SK-N-SH (cell line): ENCODE results near the gene PKNOX2. TPM values are rescaled to one million over a fixed set of nuclear protein-coding genes. Genes with fewer than 3 reads are reported as not detected.

Experiments used
- CTCF ChIA-PET: fragments of 300-600, 350-600 bp; formaldehyde crosslinking; extraction: SDS; loops from one replicate; lab custom pipeline; 2021; lab: Yijun Ruan, JAX
- POLR2A ChIA-PET: fragments of 350-600 bp; sonication (Branson Sonifier 250); formaldehyde crosslinking; extraction: SDS; loops from one replicate; lab custom pipeline; 2020; ENCODE audit warnings: antibody characterized with exemption, inconsistent platforms; lab: Yijun Ruan, JAX
- DNase-seq: peaks from one replicate; pipeline ENCODE4 v3.0.0; 2012
- H2AFZ ChIP-seq: fragments of 200-600 bp; sonication (generic); 2 replicates; pipeline ENCODE4 v1.8.1; 2016; ENCODE audit warnings: antibody characterized with exemption, mild to moderate bottlenecking, low read depth
- H3F3A ChIP-seq: fragments of 200-600 bp; sonication (generic); replicated peaks from 2 replicates; pipeline ENCODE3; 2016; ENCODE audit warnings: antibody characterized with exemption, mild to moderate bottlenecking; ENCODE audit not compliant: insufficient read depth
- H3K27ac ChIP-seq, 2 experiments: fragments of 200-500 bp in 1 of 2; fragments of 200-600 bp in 1 of 2; sonication (Bioruptor generic) in 1 of 2; sonication (generic), shearing (Covaris generic) in 1 of 2; 2 replicates each; pipeline versions ENCODE4 v1.5.1 to v1.6.1; 2014 to 2016; ENCODE audit warnings: low read depth in 2 of 2, inconsistent platforms in 1 of 2, low read length in 1 of 2, mild to moderate bottlenecking in 1 of 2, mixed read lengths in 1 of 2
- H3K27me3 ChIP-seq: fragments of 200-600 bp; sonication (generic), shearing (Covaris generic); 2 replicates; pipeline ENCODE4 v1.6.1; 2016; ENCODE audit warnings: mixed run types; ENCODE audit not compliant: insufficient read depth
- H3K36me3 ChIP-seq, 2 experiments: fragments of 200-500 bp in 1 of 2; fragments of 200-600 bp in 1 of 2; sonication (Bioruptor generic) in 1 of 2; sonication (generic) in 1 of 2; replicated peaks in 1 of 2; 2 replicates each; pipeline versions ENCODE3 to v1.5.1; 2014 to 2016; ENCODE audit warnings: low read length in 1 of 2, mild to moderate bottlenecking in 1 of 2; ENCODE audit not compliant: insufficient read depth in 2 of 2, control insufficient read depth in 1 of 2
- H3K4me1 ChIP-seq, 2 experiments: fragments of 200-500 bp in 1 of 2; fragments of 200-600 bp in 1 of 2; sonication (Bioruptor generic) in 1 of 2; sonication (generic), shearing (Covaris generic) in 1 of 2; 2 replicates each; pipeline versions ENCODE4 v1.5.1 to v1.6.1; 2014 to 2016; ENCODE audit warnings: low read depth in 1 of 2, low read length in 1 of 2, mixed run types in 1 of 2; ENCODE audit not compliant: insufficient read depth in 2 of 2, control insufficient read depth in 1 of 2
- H3K4me2 ChIP-seq: fragments of 200-600 bp; sonication (generic), shearing (Covaris generic); 2 replicates; pipeline ENCODE4 v1.6.1; 2017; ENCODE audit warnings: mixed run types
- H3K4me3 ChIP-seq, 2 experiments: fragments of 200-500 bp in 1 of 2; fragments of 200-600 bp in 1 of 2; sonication (Bioruptor generic) in 1 of 2; sonication (generic), shearing (Covaris generic) in 1 of 2; 2 replicates each; pipeline versions ENCODE4 v1.5.1 to v1.8.1; 2014 to 2016; ENCODE audit warnings: low read depth in 2 of 2, inconsistent platforms in 1 of 2, low read length in 1 of 2, mild to moderate bottlenecking in 1 of 2, mixed read lengths in 1 of 2, moderate library complexity in 1 of 2
- H3K79me2 ChIP-seq: fragments of 200-600 bp; sonication (generic); 2 replicates; pipeline ENCODE4 v1.8.1; 2017; ENCODE audit warnings: mild to moderate bottlenecking; ENCODE audit not compliant: insufficient read depth
- H3K9ac ChIP-seq: fragments of 200-600 bp; sonication (generic); 2 replicates; pipeline ENCODE4 v1.6.1; 2017; ENCODE audit warnings: mixed run types
- H3K9me2 ChIP-seq: fragments of 200-600 bp; sonication (generic); 2 replicates; pipeline ENCODE4 v1.6.1; 2017; ENCODE audit warnings: mixed run types
- H3K9me3 ChIP-seq: fragments of 200-600 bp; sonication (generic); 2 replicates; pipeline ENCODE4 v1.6.1; 2017; ENCODE audit warnings: mixed run types, mild to moderate bottlenecking, moderate library complexity
- H4K20me1 ChIP-seq: fragments of 200-600 bp; sonication (generic); 2 replicates; pipeline ENCODE4 v1.6.1; 2017; ENCODE audit warnings: mild to moderate bottlenecking, mixed run types; ENCODE audit not compliant: insufficient read depth
- CHD2 ChIP-seq: fragments of 150-350 bp; IDR thresholded peaks from 2 replicates; pipeline ENCODE4 v1.6.1; 2018; ENCODE audit warnings: low read length; ENCODE audit not compliant: partially characterized antibody
- EP300 ChIP-seq, 2 experiments: IDR thresholded peaks; 2 replicates each; pipeline versions ENCODE4 v1.4.0 to v1.6.1; 2012; ENCODE audit warnings: borderline replicate concordance in 1 of 2, low read depth in 1 of 2, low read length in 1 of 2
- EZH2phosphoT487 ChIP-seq: fragments of 200-600 bp; sonication (generic); IDR thresholded peaks from 2 replicates; pipeline ENCODE4 v1.6.1; 2017; ENCODE audit warnings: low read depth, mixed run types, mild to moderate bottlenecking, antibody characterized with exemption, moderate library complexity, borderline replicate concordance
- FOSL2 ChIP-seq: IDR thresholded peaks from 2 replicates; pipeline ENCODE4 v1.4.0; 2012; ENCODE audit warnings: low read depth, mild to moderate bottlenecking, moderate library complexity, borderline replicate concordance
- FOXJ3 ChIP-seq: sonication (generic); formaldehyde crosslinking; IDR thresholded peaks from 2 replicates; pipeline ENCODE4 v1.5.1; 2020; ENCODE audit warnings: mild to moderate bottlenecking, missing genetic modification reagents
- GABPA ChIP-seq: IDR thresholded peaks from 2 replicates; pipeline ENCODE4 v1.4.0; 2012; ENCODE audit warnings: low read depth, mild to moderate bottlenecking
- GATA2 ChIP-seq: sonication (generic); formaldehyde crosslinking; IDR thresholded peaks from 2 replicates; pipeline ENCODE4 v1.5.0; 2020; ENCODE audit warnings: mild to moderate bottlenecking, missing genetic modification reagents
- JUND ChIP-seq: IDR thresholded peaks from 2 replicates; pipeline ENCODE4 v1.4.0; 2012
- MEF2A ChIP-seq: IDR thresholded peaks from 2 replicates; pipeline ENCODE4 v1.4.0; 2012; ENCODE audit warnings: low read depth, borderline replicate concordance
- MXI1 ChIP-seq: IDR thresholded peaks from 2 replicates; pipeline ENCODE4 v1.6.1; 2012; ENCODE audit warnings: mild to moderate bottlenecking, low read depth, low read length, improper control_type of control experiment
- NFIC ChIP-seq: IDR thresholded peaks from 2 replicates; pipeline ENCODE4 v1.4.0; 2012; ENCODE audit warnings: borderline replicate concordance
- POLR2AphosphoS5 ChIP-seq: IDR thresholded peaks from 2 replicates; pipeline ENCODE4 v1.6.1; 2012; ENCODE audit warnings: low read depth, low read length
- RAD21 ChIP-seq: IDR thresholded peaks from 2 replicates; pipeline ENCODE4 v1.6.1; 2012; ENCODE audit warnings: mild to moderate bottlenecking, low read length
- RFX5 ChIP-seq: IDR thresholded peaks from 2 replicates; pipeline ENCODE4 v1.6.1; 2012; ENCODE audit warnings: mild to moderate bottlenecking, improper control_type of control experiment, low read length
- RXRA ChIP-seq: IDR thresholded peaks from 2 replicates; pipeline ENCODE4 v1.4.0; 2012; ENCODE audit warnings: low read depth, mild to moderate bottlenecking, borderline replicate concordance
- SIN3A ChIP-seq: IDR thresholded peaks from 2 replicates; pipeline ENCODE4 v1.6.1; 2012; ENCODE audit warnings: low read depth, mild to moderate bottlenecking, low read length, moderate library complexity, borderline replicate concordance
- SMC3 ChIP-seq: IDR thresholded peaks from 2 replicates; pipeline ENCODE4 v1.6.1; 2012; ENCODE audit warnings: low read depth, low read length, improper control_type of control experiment
- TCF12 ChIP-seq: IDR thresholded peaks from 2 replicates; pipeline ENCODE4 v1.4.0; 2012
- YY1 ChIP-seq: IDR thresholded peaks from 2 replicates; pipeline ENCODE4 v1.4.0; 2012; ENCODE audit warnings: low read depth, mild to moderate bottlenecking
- WGBS: methylation state at CpG from one replicate; pipeline ENCODE4 v1.1.6; 2017; ENCODE audit warnings: low lambda C conversion rate; 5-methylcytosine and 5-hydroxymethylcytosine counted together
- polyA plus RNA-seq, 3 experiments: library from polyadenylated mRNA; depleted of rRNA; stranded (reverse); fragments of >200 nt; gene quantifications; 2 replicates each; pipeline ENCODE4 v1.2.3, GENCODE V29; 2012
- TF ChIP-seq, protein P1 (sequence below): IDR thresholded peaks from 2 replicates; pipeline ENCODE4 v1.4.0; 2012; ENCODE audit warnings: low read depth, borderline replicate concordance
- TF ChIP-seq, protein P2 (sequence below): IDR thresholded peaks from 2 replicates; pipeline ENCODE4 v1.4.0; 2012; ENCODE audit warnings: low read depth
- TF ChIP-seq, protein P3 (sequence below): IDR thresholded peaks from 2 replicates; pipeline ENCODE4 v1.6.1; 2012; ENCODE audit warnings: mild to moderate bottlenecking, low read depth, low read length, moderate library complexity
- TF ChIP-seq, protein P4 (sequence below): IDR thresholded peaks from 2 replicates; pipeline ENCODE4 v1.4.0; 2012; ENCODE audit warnings: low read depth, borderline replicate concordance
- TF ChIP-seq, protein P5 (sequence below): IDR thresholded peaks from 2 replicates; pipeline ENCODE4; 2012

The PKNOX2 gene
- polyA plus RNA-seq, 1 of the 3 experiments (the other 2 are of a cell fraction) = 0.02 TPM

DNA sequence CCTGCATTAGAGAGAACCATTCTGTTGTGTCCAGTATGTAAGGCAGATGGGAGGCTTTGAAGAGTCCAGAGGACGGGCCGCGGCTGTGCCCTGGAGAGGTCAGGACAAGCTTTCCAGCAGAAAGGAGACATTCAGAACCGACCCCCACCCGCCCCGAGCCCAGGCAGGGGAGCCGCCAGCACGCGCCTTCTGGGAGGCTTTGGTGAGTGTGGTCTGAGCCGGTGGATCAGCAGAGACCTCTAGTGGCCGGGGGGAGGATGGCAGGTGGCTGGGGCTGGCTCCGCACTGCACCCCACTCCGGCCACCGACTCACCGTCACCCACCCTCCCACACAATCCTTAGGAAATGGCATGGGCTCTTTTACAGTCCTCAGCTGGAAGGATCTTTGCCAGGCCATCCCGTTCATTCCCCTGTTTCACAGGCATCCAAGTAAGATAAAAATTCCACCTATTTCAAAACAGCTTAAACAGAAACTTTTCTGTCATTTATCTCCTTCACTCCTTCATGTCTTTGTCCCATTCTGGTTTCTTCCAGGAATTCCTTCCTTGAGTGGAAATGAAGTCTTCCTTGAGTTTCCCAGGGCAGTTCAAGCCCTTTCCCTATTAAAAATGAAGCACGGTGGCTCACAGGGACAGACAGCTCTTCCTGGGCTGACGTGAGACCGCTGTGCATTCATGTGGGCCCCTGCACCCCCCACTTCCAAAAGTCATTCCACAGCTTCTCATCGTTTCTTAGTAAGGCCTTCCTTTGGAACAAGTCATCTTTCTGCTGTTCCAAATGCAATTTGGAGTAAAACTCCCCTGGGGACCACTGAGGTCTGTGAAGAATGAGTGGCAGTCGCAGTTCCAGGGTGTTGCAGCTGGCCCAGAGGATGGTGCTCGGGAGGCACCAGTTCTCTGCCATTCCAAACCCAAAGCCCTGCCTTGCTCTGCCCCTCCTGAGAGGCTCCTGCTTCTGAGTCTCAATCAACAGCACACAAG lies 240.6 kb downstream of the PKNOX2 start:
- Histone ChIP-seq H3F3A (no peaks in the 10 kb centered on the region), H3K9me3 (no peaks in the 10 kb centered on the region), H3K4me1 (no peaks in the 10 kb centered on the region; a peak in 1 of 4 replicates), H3K27me3 (peaks cover 42% of the 10 kb centered on the region; the same call in 1 of the 2 replicates), H3K27ac (no peak overlapping the region), H3K9me2 (no peaks in the 10 kb centered on the region), H3K4me3 (peak overlapping the region in 1 of 2 experiments; percentile 19; a peak in 1 of 4 replicates), H3K4me2 (no peak overlapping the region; the same call in 1 of the 2 replicates), H3K79me2 (no peaks in the 10 kb centered on the region), H3K9ac (no peak overlapping the region), H2AFZ (peak overlapping the region; percentile 16; the same call in 1 of the 2 replicates), H3K36me3 (no peaks in the 10 kb centered on the region), H4K20me1 (no peaks in the 10 kb centered on the region)
- ChIA-PET POLR2A (no interaction called here), CTCF (interaction anchor here (0.5 to 7.6 kb wide), 85 partner anchors 8 to 507 kb away, joined by 3 to 100 read pairs (median 4); partner anchors contain the start of genes HEPACAM, PKNOX2 and TMEM218)
- peak; percentile 91 for DNase-seq
- WGBS = 35% methylated on average over 11 of the region's 22 CpGs
- TF ChIP-seq, protein P1, sequence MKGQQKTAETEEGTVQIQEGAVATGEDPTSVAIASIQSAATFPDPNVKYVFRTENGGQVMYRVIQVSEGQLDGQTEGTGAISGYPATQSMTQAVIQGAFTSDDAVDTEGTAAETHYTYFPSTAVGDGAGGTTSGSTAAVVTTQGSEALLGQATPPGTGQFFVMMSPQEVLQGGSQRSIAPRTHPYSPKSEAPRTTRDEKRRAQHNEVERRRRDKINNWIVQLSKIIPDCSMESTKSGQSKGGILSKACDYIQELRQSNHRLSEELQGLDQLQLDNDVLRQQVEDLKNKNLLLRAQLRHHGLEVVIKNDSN = no peak
- TF ChIP-seq CHD2 (no peak), GABPA (no peak), POLR2AphosphoS5 (no peak), YY1 (no peak), EZH2phosphoT487 (no peak), MXI1 (0 out of 2 replicates have a peak, but pooled peaks have one; percentile 18), FOSL2 (no peak), RAD21 (peak; percentile 86), EP300 (IDR thresholded peaks at IDR 0.05; ENCODE audit: borderline replicate concordance in 1 of 2, low read depth in 1 of 2, low read length in 1 of 2) (no peak), TCF12 (no peak), NFIC (no peak), SMC3 (peak; percentile 73), RXRA (no peak), SIN3A (no peak), JUND (no peak), FOXJ3 (CRISPR knock-in tag) (no peak), GATA2 (no peak), RFX5 (no peak), MEF2A (no peak)
- TF ChIP-seq, protein P2, sequence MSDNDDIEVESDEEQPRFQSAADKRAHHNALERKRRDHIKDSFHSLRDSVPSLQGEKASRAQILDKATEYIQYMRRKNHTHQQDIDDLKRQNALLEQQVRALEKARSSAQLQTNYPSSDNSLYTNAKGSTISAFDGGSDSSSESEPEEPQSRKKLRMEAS = 0 out of 2 replicates have a peak, but pooled peaks have one; percentile 27
- TF ChIP-seq, protein P3, sequence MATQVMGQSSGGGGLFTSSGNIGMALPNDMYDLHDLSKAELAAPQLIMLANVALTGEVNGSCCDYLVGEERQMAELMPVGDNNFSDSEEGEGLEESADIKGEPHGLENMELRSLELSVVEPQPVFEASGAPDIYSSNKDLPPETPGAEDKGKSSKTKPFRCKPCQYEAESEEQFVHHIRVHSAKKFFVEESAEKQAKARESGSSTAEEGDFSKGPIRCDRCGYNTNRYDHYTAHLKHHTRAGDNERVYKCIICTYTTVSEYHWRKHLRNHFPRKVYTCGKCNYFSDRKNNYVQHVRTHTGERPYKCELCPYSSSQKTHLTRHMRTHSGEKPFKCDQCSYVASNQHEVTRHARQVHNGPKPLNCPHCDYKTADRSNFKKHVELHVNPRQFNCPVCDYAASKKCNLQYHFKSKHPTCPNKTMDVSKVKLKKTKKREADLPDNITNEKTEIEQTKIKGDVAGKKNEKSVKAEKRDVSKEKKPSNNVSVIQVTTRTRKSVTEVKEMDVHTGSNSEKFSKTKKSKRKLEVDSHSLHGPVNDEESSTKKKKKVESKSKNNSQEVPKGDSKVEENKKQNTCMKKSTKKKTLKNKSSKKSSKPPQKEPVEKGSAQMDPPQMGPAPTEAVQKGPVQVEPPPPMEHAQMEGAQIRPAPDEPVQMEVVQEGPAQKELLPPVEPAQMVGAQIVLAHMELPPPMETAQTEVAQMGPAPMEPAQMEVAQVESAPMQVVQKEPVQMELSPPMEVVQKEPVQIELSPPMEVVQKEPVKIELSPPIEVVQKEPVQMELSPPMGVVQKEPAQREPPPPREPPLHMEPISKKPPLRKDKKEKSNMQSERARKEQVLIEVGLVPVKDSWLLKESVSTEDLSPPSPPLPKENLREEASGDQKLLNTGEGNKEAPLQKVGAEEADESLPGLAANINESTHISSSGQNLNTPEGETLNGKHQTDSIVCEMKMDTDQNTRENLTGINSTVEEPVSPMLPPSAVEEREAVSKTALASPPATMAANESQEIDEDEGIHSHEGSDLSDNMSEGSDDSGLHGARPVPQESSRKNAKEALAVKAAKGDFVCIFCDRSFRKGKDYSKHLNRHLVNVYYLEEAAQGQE = no peak
- TF ChIP-seq, protein P4, sequence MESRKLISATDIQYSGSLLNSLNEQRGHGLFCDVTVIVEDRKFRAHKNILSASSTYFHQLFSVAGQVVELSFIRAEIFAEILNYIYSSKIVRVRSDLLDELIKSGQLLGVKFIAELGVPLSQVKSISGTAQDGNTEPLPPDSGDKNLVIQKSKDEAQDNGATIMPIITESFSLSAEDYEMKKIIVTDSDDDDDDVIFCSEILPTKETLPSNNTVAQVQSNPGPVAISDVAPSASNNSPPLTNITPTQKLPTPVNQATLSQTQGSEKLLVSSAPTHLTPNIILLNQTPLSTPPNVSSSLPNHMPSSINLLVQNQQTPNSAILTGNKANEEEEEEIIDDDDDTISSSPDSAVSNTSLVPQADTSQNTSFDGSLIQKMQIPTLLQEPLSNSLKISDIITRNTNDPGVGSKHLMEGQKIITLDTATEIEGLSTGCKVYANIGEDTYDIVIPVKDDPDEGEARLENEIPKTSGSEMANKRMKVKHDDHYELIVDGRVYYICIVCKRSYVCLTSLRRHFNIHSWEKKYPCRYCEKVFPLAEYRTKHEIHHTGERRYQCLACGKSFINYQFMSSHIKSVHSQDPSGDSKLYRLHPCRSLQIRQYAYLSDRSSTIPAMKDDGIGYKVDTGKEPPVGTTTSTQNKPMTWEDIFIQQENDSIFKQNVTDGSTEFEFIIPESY = no peak
- TF ChIP-seq, protein P5, sequence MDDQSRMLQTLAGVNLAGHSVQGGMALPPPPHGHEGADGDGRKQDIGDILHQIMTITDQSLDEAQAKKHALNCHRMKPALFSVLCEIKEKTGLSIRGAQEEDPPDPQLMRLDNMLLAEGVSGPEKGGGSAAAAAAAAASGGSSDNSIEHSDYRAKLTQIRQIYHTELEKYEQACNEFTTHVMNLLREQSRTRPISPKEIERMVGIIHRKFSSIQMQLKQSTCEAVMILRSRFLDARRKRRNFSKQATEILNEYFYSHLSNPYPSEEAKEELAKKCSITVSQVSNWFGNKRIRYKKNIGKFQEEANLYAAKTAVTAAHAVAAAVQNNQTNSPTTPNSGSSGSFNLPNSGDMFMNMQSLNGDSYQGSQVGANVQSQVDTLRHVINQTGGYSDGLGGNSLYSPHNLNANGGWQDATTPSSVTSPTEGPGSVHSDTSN = no peak
